Adrenal gland (tissue), 5 donors: ENCODE data around the gene CERS3.

Source experiments
- POLR2A ChIP-seq, 2 donors: fragments of 450-650 bp; IDR thresholded peaks; one replicate each; pipeline ENCODE4 v1.6.1; 2017; ENCODE audit warnings: antibody characterized with exemption in 2 of 2, mild to moderate bottlenecking in 2 of 2, moderate library complexity in 1 of 2
- TF ChIP-seq, protein P1 (sequence below), 6 experiments: fragments of 450-650 bp in 4 of 6; fragments of 200-600 bp in 2 of 6; sonication (generic) in 1 of 6; IDR thresholded peaks; 1 replicate in 5 of 6; 2 replicates in 1 of 6; pipeline versions ENCODE4 v1.5.1 to v1.8.0; 2016 to 2021; ENCODE audit warnings: antibody characterized with exemption in 6 of 6, mild to moderate bottlenecking in 2 of 6, moderate library complexity in 1 of 6
- donor health status: DM: no; HTN: no; CAD: no.

DNA sequence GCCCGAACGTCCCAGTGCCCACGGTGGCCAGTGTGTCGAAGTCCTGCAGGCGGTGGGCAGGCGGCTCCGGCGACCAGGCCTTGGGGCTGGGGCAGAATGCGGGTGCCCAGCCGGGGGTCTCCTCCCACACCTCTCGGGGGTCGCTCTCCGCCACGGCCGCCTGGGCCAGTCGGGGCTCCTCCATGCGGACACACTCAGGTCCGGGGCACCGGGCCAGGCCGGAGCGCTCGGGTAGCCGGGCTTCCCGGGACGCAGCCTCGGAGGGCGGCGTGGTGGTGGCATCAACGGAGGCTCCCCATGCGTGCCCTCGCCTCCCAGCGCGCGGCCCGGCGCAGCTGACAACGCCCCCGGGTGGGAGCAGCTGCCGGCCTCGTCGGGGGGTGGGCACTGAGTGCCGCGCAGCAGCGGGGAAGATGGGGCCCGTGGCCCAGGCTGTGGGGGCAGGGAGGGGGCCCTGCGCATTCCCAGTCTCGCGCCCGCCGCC is 30.1 kb upstream of the CERS3 start:
- TF ChIP-seq, protein P1, sequence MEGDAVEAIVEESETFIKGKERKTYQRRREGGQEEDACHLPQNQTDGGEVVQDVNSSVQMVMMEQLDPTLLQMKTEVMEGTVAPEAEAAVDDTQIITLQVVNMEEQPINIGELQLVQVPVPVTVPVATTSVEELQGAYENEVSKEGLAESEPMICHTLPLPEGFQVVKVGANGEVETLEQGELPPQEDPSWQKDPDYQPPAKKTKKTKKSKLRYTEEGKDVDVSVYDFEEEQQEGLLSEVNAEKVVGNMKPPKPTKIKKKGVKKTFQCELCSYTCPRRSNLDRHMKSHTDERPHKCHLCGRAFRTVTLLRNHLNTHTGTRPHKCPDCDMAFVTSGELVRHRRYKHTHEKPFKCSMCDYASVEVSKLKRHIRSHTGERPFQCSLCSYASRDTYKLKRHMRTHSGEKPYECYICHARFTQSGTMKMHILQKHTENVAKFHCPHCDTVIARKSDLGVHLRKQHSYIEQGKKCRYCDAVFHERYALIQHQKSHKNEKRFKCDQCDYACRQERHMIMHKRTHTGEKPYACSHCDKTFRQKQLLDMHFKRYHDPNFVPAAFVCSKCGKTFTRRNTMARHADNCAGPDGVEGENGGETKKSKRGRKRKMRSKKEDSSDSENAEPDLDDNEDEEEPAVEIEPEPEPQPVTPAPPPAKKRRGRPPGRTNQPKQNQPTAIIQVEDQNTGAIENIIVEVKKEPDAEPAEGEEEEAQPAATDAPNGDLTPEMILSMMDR (IDR thresholded peaks at IDR 0.05), result no peak
- no peak for TF ChIP-seq POLR2A (IDR thresholded peaks at IDR 0.05)
